Measurements from ENCODE around the gene COL23A1.

Gene COL23A1

DNA sequence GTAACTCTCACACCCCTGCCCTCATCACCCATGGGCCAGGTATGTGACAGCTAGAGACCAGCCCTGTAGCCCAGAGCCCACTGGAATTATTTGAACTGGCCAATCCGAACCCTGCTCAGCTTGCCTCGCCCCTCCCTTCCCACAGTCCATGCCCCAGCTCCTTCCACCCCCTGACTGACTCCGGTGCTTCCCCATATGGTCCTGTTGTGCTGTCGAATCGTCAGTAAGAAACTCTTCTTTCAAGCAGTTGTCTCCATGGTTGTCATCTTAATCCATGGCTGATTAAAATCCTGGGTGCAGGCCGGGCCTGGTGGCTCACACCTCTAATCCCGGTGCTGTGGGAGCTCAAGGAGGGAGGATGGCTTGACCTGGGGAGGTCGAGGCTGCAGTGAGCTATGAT, 118.5 kb downstream of the COL23A1 start:
- DNase-seq, result no peak

DNA sequence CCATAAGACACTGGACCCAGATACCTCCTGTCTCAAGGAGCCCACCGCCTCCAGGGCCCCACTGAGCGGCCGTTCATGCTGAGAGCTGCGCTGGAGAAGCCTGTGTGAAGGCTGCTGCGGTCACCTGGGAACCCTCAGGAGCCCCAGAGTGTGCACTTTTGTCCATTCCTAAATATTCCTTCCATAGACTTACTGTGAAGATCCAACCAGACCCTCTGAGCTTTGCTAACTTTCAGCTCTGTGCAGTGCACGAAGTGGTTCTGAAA, 119.5 kb downstream of the COL23A1 start:
- no peak for DNase-seq

DNA sequence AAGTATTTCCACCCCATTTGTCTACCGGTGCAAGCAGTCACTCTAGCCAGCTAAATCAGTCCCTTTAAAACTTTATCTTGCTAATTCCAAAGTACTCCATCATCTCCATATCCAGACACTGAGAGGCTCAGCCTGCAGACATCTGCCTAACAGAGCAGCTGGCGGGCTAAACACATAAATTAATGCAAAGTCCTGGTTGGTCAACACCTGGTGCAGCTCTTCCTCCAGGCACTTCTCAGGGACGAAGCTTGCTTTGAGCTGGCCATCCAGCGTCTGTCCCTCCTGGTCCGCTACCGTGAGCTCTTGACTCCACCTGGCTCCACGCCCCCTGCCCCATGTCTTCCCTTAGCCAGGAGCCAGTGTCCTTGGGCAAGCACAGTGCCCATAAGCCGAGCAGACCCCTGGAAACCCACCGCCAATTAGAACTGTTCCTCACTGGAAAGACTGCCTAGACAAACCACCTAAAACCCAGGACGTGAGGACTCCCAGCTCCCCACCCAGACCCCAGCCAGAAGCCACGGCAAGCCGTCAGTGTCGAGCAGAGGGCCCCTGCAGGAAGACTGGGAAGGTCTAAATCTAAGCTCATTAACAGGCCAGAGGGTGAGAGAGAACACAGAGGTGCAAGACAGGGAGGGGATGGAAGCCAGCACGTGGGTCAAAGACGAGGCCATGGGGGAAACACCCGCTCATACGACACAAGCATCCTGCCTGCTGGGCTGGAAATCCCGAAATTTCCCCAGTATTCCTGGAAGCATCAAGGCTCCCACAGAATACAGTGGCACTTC, 120.0 kb downstream of the COL23A1 start:
- DNase-seq, result no peak

DNA sequence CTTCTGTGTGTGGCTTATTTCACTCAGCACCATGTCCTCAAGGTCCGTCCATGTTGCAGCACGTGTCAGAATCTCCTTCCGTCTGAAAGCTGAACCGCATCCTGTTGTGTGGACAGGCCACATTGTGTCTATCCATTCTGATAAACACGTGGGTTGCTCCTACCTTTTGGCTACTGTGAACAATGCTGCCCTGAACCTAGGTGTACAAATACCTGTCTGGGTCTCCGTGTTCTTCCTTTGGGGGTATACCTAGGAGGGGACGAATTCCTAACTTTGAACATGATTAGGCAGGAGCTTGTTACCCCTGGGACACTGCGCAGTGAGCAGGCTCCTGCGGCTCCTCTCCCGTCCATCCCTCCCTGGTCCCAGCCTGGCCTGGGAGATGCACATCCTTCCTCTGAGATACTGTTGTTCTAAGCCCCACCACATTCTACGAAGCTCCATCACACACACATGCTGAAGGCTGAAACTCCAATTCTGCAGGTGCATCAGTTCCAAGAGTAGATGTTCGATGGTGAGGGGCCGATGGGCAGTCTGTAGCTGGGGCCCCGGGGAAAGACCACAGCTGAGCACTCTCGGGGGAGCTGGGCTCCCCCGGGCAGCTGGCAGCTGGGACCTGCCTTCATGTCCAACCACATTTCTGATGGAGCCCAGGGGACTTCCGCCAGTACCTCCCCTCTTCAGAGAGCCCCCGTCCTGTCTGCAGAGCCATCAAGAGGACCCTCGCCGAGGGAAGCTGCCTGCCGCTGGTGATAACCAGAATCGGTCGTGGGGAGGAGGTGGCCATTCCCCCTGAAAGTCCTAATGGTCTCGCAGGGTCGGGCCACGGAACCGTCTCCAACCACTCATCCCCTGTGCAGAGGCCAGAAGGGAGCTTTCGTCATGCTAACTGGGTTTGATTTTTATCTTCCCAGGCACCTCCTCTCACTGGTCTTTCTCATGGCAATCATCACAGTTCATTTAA, 120.9 kb downstream of the COL23A1 start:
- DNase-seq, result no peak

DNA sequence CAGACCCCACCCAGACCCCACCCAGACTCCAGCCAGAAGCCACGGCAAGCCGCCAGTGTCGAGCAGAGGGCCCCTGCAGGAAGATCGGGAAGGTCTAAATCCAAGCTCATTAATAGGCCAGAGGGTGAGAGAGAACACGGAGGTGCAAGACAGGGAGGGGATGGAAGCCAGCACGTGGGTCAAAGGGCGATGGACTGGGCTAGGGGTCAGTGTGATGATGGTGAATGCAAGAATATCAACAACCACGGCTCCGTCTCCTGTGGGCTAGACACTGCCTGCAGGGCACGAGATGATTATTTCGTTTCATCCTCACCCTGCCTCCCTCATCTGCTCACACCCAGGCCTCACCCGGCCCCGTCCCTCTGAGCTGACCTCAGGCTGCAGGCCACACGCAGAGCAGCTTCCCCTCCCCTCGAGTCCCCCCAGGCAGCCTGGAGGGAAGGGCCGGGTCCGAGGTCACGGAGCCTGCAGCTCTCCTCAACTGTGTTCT, 122.0 kb downstream of the COL23A1 start:
- no peak for DNase-seq

DNA sequence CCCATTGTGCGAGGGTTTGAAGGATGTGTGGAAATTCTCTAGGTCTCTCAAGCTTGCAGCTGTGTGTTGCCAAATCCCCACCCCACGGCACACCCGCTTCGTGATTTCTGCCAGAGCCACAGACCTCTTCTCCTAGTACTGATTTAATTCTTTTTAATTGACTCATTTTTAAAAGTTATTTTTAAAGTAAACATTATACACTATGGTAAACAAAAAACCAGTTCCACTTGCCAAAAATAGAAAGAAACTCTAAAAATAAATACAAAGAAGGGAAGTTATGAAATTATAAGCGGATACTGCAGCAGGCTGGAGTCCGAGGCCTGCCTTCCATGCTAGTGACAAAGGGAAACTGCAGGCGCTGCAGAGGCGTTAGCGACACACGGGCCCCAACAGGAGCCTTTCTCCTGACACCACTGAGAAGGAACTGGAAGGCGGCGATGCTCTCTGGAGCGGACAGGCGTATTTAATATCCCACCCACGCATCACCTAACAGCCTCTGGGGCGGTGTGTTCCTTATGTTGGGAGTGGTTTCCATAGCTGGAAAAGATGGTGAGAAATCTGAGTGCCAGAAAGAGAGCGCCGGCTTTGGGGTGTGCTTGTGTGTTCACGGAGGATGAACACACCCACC, 122.5 kb downstream of the COL23A1 start:
- DNase-seq, result no peak

DNA sequence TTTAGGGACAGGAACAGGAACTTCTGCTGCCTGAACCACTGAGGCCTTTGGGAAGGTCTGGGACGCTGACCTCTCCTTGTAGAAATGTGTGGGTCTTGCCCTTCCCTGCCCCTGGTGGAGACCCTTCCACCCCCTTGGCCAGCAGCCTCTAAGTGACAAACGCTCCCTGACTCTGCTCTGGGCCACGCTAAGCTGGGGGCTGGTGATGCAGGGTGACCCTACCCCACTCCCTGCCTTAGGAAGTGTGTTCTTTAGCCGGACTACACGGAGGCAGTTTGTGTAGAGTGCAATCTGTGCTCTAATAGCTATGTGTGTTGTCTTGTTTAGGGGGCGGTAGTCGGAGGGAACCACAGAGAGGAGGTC, 123.0 kb downstream of the COL23A1 start:
- DNase-seq, result no peak

DNA sequence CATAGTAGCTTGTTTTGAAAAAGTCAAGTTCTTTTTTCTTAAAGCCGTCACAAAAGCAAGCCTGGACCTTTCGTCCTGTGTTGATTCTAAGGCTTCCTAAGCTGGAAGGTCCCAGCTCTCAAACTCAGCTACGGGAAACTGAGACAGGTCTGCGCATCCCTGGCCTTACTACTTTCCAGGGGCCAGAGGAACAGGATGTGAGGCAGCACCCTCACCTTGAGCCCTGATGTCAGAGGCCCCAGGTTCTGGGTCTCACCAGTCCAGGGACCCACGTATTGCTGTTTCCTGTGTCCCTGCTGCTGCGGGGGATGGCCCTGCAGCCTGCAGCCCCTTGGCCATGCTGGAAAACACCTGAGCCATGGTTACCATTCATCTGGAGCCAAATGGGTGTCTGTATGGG, 123.9 kb downstream of the COL23A1 start:
- DNase-seq, result no peak

DNA sequence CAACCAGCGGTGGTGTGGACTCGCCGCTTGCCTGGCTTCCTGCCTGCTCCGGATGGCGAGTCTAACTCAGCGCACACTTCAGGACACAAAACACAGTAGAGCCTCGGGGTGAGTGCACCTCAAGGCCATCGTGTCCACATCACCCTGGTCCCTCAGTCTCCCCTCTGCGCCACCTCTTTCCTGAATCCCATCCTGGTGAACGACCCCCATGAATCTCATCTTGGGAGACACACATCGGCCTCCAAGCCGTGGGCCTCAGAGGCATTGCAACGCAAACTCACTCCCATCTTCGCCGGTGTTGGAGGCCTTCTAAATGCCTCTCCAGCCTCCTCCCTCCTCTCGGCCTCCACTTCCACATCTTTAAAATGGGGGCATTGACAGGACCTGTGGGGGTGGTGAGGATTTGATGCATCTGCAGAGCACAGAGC, 124.3 kb downstream of the COL23A1 start:
- no peak for DNase-seq

DNA sequence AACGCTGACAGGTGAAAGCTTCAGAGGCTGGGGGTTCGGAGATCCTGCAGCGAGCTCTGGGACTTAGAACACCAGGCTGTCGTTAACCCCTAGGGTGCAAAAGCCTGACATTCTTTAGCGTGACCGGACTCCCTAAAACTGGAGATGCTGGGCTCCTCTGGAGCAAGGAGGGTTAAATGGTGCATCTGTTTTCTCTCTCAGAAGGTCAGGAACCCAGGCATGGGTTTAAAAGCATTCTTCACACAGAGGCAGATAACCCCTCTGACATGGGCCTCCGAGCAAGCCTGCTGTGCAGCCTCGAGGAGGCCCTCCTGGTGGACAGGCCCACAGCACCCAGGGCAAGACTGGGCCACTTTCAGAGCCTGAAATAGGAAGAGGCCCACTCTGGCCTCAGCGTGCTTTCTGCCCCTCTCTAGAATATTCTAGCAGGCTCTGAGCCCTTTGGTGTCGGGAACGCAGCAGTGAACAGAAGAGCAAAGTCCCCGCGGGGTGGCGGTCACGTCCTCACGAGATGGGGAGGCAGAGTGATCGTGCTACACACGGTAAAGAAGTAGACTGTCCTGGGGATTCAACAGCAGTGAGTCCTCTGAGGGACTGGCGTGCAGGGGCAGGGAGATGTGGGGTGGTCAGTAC, 124.8 kb downstream of the COL23A1 start:
- DNase-seq, result no peak

DNA sequence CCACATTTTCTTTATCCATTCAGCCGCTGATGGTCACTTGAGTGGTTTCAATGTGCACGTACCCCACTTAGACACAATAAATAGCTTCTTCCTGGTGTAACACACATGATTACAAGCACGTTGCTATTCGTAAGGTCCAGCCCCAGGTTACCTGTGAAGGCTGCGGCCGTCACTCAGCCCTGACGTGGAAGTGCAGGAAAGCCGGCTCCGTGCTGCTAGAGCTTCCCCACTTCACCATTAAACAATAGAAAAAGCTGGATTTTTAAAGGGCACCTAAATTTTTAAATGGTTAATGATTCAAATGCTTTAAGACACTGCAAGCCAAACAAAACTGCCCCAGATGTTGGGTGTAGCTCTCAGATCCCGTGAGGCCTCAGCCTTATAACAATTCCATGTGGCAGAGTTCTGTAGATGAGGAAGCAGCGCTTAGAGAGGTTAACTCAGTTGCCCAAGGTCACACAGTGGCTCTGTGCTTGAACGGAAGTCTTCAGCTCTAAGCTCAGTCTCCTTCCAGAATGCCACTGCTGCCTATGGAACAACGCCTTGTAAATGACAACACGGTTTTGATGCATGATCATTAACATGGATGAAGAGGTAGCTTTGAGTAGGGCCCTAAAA, 125.7 kb downstream of the COL23A1 start:
- no peak for DNase-seq

DNA sequence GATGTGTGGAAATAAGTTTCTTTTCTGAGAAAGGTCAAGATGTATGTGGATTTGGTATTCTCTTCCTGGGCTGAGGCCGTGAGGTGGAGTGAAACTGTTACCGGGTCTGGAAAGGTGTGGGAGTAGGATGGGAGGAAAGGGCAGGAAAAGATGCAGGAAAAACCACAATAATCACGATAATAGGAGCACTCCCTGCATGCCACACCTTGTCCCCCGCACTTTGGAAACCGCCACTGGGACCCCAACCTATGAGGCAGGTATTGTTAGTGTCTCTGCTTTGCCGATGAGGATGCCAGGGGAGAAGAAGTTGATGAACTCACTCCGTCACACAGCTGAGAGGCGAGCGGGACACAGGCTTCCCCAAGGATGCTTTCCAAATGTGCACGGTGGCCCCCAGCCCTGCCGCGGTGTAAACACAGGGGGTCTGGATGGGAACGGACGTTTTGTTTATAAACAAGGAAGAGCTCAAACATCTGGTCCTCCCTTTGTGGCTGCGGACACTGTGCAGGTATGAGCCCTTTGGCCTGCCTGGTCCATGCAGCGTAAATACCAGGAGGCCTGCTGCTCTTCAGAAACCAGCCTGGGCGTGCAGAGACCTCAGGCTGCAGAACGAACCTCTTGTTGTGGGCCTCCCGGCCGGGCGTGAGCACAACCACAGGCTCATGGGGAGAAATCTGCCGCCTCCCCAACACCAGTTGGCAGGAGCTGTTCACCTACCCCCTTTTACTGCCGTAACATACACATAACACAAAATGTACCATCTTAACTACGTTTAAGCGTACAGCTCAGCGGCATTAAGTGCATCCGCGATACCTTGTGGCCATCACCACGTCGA, 126.7 kb downstream of the COL23A1 start:
- DNase-seq, result no peak

DNA sequence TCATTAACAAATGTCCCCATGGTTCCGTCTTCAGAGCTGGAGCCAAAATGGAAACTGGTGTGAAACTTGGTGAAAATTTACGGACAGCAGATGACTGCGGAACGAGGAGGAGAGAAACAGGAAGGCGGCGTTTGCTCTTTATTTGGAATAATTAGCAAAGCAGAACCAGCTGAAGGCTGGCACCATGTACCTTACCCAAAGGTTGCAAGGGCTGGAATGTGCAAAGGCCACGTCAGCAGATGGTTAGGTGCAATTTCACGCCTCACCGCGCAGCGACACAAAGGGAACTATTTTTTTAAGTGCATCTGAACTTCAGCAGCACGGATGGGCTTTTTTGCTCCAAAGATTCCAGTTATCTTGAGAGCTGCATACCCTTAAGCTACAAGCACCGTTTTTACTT, 127.4 kb downstream of the COL23A1 start:
- no peak for DNase-seq

DNA sequence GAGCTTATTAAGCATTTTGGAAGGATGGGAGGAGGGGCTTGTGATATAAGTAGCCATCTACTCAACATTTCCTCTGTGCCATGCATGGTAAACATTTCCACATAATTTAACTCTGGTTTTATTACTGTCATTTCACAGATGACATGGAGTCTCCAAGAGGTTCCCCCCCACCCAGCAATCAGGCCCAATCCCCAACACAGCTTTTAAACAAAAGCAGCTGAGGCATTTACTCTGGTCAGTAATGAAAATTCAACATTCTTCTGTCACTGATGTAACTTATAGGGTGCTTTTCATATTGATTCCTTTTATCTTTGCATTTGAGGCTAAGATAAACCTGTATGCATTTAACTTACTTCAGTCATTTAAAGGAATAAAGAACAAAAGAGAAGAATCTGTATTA, 128.1 kb downstream of the COL23A1 start:
- DNase-seq, result no peak

DNA sequence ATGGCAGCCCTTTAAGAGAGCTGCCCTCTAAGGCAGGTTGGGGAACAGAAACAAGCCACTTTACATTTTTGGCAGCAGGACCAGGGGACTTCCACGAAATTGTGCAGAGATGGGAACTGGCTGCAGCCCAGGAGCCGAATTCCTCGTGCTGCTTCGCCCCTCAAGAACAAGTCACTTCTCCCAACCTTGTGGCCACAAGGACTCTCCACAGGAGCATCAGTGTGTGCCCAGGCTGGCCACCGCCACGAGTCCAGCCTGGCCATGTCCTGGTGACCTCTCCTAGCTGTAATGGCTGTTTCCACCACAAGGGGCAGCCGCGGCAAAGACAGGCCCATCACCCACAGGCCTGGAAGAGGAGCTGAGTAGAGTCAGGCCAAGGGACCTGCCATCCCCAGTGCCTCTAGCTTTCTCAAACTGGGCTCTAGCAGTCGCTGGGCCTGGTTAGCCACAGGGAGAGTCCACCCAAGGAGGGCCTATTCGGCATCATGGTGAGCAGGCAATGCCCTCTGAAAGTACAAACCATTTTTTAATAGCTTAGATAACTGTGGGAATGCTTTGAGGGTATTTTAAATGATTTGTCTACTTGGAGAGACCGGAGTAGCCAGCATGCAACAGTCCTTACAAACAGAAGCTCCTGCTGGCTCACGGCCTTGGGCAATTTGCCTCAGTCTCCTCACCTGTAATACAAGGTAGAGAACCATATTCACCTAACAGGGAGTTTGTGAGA, 129.0 kb downstream of the COL23A1 start:
- no peak for DNase-seq

DNA sequence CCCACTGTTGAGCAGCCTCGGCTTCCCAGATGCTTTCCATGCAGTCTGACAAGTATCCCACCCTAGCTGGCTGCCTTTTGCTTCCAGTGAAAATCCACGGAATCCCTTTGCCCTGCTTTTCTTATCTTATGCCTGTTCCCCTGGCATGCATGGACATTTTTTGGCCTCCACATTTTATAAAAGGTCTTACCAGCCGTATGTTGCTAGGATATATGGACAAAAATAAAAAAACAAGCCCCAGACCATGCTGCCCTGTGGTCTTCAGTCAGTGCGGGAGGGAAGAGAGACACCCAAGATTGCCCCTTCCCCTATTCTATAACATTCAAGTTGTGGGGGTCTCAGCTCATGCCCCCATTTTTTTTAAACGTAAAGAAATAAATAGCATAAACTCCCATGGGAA, 129.6 kb downstream of the COL23A1 start:
- DNase-seq, result no peak

DNA sequence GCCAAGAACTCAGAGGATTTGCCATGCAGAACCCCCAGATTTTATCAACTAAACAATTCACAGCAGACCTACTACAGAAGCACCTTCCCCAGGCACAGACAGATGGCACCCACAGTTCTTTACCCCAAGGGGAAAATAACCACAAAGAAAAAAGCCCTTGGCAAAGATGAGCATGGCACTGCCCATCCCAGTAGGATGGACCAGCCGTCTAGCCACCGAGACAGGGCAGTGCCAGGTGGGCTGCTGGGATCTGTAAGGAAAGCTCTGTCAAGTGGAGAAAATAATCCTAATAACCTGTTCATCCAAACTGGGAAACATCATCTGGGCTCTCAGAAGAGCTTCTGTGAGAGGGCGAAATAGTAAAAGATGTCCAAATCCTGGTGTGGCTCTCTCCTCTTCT, 130.0 kb downstream of the COL23A1 start:
- DNase-seq, result no peak

DNA sequence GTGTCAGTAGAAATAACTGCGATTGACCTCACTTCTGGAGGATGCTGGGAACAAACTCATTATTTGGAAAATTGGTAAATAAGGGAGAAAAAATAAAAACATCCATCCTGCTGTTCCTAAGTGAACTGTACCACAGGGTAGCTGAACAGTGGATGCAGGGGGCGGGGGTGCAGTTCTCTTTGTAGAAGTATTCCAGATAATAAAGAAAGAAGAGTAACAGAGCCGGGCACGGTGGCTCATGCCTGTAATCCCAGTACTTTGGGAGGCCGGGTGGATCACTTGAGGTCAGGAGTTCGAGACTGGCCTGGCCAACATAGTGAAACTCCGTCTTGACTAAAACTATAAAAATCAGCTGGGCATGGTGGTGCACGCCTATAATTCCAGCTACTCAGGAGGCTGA, 132.1 kb downstream of the COL23A1 start:
- DNase-seq, result no peak

DNA sequence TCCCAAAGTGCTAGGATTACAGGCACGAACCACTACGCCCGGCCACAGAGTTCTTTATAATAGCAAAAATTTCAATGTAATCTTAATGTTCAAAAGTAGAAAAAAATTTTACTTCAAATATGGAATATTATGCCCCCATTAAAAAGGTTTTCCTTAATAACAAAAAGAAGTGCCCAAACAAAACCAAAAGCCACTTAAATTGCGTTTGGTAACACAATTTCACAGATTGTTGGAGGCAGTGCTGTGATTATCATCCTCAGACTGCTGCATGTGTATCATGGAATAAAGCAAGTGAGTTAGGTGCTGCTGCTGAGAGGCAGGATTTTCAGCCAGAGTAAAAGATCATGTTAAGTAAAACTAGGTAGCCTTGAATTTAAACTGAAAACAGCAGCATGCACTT, 132.7 kb downstream of the COL23A1 start:
- DNase-seq, result no peak

DNA sequence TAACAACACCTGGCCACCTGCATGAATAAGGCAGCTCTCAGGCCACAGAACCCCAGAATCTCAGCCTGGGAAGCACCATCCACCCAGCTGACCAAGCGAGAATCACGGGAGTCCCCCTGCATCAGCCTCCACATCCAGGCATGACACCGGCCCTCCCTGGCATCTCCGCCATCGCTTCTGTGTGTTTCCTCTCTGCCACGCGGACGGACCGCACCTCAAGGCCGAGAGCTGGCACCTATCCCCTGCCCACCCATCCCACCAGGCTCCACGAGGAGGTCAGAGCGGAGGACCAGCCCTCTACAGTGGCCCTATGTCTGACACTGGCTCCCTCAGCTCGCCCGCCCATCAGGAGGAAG, 134.7 kb downstream of the COL23A1 start:
- no peak for DNase-seq

DNA sequence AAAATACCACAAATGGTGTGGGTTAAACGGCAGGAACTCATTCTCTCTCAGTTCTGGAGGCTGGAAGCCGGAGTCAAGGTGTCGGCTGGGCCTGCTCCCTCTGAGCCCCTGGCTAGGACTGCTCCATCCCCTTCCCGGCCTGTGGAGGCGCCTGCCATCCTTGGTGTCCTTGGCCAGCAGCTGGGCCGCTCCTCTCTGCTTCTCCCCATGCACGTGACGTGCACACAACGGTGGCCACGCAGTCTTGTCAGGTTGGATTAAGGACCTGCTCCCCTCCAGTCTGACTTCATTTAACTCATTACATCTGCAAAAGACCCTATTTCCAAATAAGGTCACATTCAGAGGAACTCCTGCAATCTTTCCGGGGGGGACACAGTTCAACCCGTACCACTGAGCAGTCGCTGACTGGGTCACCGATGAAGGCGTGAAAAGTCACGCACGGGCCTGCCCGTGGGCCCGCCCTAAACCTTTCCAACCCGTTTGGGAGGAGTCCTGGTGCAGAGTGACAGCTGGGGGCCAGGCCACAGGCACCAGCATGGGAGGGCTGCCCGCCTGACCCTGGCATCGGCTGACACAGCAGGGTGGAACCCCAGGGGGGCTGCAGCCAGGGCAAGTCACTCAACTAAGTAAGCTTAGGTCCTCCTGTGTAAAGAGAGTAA, 135.2 kb downstream of the COL23A1 start:
- no peak for DNase-seq
